HG03159 (cell line): ENCODE measurements around the gene KRTAP21-2.
"Not testable (repeated sequence)": the region's sequence is repeated elsewhere in the genome, so short reads cannot be mapped to it uniquely, and the experiment has no call there.

ENCODE experiments used
- ATAC-seq: cut with Tn5 transposase; IDR thresholded peaks from one replicate; pipeline ENCODE4 v1.9.1; 2021; ENCODE audit warnings: mild to moderate bottlenecking, moderate library complexity; ENCODE audit not compliant: unreplicated experiment

KRTAP21-2 gene

GRCh38 chr21:30747159-30747558, at the start of gene KRTAP21-2:
Gene KRTAP21-2 (minus strand): TSS chr21:30747259. CDS start chr21:30747202, 57 bp downstream.
- ATAC-seq = no peak

GRCh38 chr21:30793581-30794314, 46.7 kb upstream of the KRTAP21-2 start:
- no peak for ATAC-seq

- ATAC-seq = no peak
These were observed 32.2 kb upstream of the KRTAP21-2 start for GRCh38 chr21:30779249-30779648.

GRCh38 chr21:30769724-30770431, 22.8 kb upstream of the KRTAP21-2 start:
- no peak for ATAC-seq

- no peak for ATAC-seq
These were observed 13.7 kb upstream of the KRTAP21-2 start for GRCh38 chr21:30760776-30761175.

- ATAC-seq = no peak
These were observed 11.2 kb upstream of the KRTAP21-2 start for GRCh38 chr21:30758306-30758705.

GRCh38 chr21:30755328-30755727, 8.3 kb upstream of the KRTAP21-2 start, which contains the start of gene KRTAP21-1:
Gene KRTAP21-1 (minus strand): TSS chr21:30755428. CDS start chr21:30755378, 50 bp downstream.
- not testable (repeated sequence) for ATAC-seq

GRCh38 chr21:30740462-30740861, 6.6 kb downstream of the KRTAP21-2 start:
- no peak for ATAC-seq

- ATAC-seq = no peak
These were observed 14.0 kb downstream of the KRTAP21-2 start for GRCh38 chr21:30733026-30733425.

- no peak for ATAC-seq
These were observed 20.3 kb downstream of the KRTAP21-2 start for GRCh38 chr21:30726726-30727125.

GRCh38 chr21:30719401-30719800, 27.7 kb downstream of the KRTAP21-2 start:
- no peak for ATAC-seq

GRCh38 chr21:30718239-30718909, 28.7 kb downstream of the KRTAP21-2 start, which contains the start of gene KRTAP21-3:
Gene KRTAP21-3 (minus strand): TSS chr21:30718777. CDS start chr21:30718759, 18 bp downstream.
- no peak for ATAC-seq

GRCh38 chr21:30717105-30717504, 30.0 kb downstream of the KRTAP21-2 start:
- no peak for ATAC-seq

GRCh38 chr21:30714946-30715345, 32.1 kb downstream of the KRTAP21-2 start:
- ATAC-seq = no peak

GRCh38 chr21:30714456-30714855, 32.6 kb downstream of the KRTAP21-2 start:
- no peak for ATAC-seq

GRCh38 chr21:30713766-30714165, 33.3 kb downstream of the KRTAP21-2 start:
- ATAC-seq = no peak

- ATAC-seq = no peak
These were observed 36.6 kb downstream of the KRTAP21-2 start for GRCh38 chr21:30710499-30710898.

GRCh38 chr21:30707409-30707808, 39.6 kb downstream of the KRTAP21-2 start:
- no peak for ATAC-seq
